ACHN (cell line): ENCODE results near the gene LIN52.
"Not testable (repeated sequence)": the region's sequence is repeated elsewhere in the genome, so short reads cannot be mapped to it uniquely, and the experiment has no call there.

Experiments
- DNase-seq: peaks from one replicate; pipeline ENCODE4 v3.0.0-alpha.2; 2015
- in situ Hi-C: cut with HindIII; loops from 2 replicates; pipeline ENCODE4 v1.10.0; 2017; ENCODE audit warnings: low sequenced_read_pairs, low pct_ligation_motif_present, low pct_unique_long_range_greater_than_20kb

Gene LIN52

DNA sequence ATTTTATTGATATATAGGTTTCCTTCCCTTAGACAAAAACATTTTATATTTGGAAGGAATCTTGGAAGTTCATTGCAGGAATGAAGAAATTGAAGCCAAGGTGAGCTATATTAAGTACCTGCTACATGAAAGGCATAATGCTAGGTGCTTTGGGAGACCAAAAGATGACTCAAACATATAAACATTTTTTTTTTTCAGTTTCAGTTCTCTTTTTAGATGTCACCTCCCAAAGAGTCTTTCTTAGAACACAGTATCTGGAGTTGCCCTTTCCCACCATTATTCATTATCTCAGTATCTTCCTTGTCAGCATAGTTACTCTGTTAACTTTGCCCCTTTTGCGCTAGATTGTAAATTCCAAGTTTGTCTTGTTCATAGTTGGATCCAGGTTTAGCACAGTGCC lies 1.1 kb downstream of the LIN52 start:
- in situ Hi-C loops = no loop called here
- no peak for DNase-seq

DNA sequence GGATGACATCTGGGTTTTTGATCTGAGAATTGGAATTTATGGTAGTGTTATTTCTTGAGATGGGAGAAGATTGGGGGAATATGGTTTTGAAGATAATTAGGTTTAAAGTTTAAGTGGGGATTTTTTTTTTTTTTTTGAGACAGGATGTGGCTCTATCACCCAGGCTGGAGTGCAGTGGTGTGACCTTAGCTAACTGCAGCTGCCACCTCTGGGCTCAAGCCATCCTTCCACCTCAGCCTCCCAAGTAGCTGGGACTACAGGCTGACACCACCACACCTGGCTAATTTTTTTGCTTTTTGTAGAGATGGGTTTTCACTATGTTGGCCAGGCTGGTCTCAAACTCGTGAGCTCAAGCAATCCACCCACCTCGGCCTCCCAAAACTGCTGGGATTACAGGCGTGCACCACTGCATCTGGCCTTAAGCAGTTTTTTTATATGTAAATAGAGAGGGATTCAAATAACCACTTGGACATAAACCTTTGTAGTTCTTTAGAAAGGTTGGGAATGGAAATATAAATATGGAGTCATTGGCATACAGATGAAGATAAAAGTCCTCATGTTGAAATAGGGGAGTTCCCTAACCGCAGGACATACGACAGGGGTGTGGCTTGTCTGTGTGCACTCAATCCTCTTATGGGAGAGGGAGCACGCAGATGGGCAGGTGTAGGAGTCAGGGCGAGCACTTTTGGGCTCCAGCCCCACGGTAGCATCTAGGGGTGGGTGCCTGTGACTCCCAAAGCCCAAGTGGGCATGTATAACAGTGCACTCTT lies 4.7 kb downstream of the LIN52 start:
- DNase-seq = no peak

DNA sequence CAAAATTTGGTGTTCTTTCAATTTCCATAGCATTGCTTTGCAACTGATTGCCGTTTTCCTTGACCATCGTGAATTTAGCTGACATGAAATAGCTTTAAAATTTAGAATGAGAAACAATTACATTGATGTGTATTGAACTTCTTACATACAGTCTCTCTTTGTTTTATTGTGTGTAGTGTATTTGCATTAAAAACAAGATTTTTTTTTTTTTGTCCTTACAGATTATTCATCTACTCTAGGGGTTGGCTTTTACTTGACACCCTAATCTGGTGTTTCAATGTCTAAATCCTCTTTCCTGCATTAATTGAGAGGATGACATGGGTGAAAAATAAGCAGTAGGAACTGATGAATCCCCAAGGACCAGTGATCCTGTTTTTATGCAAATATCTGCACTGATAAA lies 20.6 kb downstream of the LIN52 start:
- in situ Hi-C loops = loop anchor here (25.0 kb wide), 1 partner anchor 182 kb away; no protein-coding TSS in a partner anchor
- no peak for DNase-seq

More for the DNA sequence above, 4.7 kb downstream of the LIN52 start:
- in situ Hi-C loops = no loop called here

DNA sequence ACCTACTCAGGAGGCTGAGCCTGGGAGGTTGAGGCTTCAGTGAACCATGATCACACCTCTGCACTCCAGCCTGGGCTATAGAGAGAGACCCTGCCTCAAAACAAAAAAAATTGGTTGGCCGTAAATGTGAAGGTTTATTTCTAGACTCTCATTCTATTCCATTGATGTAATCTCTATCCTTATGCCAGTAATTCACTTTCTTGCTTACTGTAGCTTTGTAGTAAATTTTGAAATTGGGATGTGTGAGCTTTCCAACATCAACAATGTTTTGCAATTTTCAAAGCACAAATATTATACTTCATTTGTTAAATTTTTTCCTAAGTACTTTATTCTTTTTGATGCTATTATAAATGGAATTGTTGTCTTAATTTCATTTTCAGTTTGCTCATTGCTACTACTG lies 24.6 kb downstream of the LIN52 start:
- DNase-seq = no peak
- in situ Hi-C loops = loop anchor here (25.0 kb wide), 1 partner anchor 178 kb away; no protein-coding TSS in a partner anchor

DNA sequence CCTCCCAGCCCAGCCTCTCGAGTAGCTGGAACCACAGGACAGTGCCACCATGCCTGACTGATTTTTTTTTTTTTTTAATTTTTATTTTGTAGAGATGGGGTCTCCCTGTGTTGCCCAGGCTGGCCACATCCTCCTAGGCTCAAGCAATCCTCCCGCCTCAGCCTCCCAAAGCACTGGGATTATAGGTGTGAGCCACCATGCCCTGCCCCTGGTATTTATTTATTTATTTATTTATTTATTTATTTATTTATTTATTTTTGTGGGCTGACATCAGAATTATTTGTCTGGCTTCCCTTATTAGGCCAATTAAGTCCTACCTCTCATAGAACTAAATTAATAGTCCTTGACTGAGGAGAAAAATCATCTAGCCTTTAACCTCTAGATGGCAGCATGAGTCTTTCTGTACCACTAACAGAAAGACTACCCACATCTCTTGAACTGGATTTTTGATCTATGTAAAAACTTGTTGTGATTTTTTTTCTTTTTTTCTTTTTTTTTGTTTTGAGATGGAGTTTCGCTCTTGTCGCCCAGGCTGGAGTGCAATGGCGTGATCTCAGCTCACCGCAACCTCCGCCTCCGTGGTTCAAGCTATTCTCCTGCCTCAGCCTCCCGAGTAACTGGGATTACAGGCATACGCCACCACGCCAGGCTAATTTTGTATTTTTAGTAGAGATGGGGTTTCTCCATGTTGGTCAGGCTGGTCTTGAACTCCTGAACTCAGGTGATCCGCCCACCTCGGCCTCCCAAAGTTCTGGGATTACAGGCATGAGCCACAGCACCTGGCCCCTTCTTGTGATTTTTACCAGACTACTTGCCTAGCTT lies 26.9 kb downstream of the LIN52 start:
- in situ Hi-C loops = loop anchor here (25.0 kb wide), 1 partner anchor 176 kb away; no protein-coding TSS in a partner anchor
- peak; percentile 56 for DNase-seq

DNA sequence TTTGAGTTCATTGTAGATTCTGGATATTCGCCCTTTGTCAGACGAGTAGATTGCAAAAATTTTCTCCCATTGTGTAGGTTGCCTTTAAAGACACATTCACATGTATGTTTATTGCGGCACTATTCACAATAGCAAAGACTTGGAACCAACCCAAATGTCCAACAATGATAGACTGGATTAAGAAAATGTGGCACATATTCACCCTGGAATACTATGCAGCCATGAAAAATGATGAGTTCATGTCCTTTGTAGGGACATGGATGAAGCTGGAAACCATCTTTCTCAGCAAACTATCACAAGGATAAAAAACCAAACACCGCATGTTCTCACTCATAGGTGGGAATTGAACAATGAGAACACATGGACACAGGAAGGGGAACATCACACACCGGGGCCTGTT lies 40.7 kb downstream of the LIN52 start:
- DNase-seq, in situ Hi-C loops: not testable (repeated sequence)

DNA sequence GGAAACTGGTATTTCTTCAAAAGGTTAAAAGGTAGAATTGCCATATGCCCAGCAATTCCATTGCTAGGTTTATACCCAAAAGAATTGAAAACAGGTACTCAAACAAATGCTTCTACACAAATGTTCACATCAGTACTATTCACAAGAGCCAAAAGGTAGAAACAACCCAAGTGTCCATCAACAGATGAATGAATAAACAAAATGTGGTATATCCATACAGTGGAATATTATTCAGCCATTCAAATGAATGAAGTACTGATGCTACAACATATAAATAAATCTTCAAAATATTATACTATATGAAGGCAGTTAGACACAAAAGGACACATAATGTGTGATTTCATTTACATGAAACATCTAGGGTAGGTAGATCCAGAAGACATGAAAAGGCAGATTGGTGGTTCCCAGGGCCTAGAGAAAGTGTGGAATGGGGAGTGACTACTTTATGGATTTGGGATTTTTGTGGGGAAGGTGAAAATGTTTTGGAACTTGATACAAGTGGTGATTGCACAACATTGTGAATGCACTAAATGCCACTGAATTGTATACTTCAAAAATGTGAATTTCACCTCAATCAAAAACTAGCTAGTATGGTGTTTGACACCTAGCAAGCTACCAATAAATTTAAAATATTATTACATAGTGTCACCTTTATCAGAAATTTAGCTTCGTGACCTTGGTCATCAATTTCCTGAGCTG lies 41.7 kb downstream of the LIN52 start:
- in situ Hi-C loops = no loop called here
- DNase-seq = no peak

DNA sequence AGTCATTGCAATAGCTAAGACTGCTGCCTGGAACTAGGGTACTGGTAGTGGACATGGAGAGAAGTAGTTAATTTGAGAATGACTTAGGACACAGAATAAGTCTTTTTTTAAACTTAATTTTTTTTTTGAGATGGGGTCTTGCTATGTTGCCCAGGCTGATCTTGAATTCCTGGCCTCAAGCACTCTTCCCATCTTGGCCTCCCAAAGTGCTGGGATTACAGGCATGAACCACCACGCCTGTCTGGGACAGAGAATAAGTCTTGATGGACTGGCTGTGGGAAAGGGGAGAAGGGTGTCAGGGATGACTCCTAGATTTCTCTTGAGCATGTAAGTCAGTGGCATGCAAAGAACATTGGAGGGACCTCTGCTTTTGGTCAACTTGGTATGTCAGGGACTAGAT lies 42.9 kb downstream of the LIN52 start:
- DNase-seq = no peak
- in situ Hi-C loops = no loop called here

DNA sequence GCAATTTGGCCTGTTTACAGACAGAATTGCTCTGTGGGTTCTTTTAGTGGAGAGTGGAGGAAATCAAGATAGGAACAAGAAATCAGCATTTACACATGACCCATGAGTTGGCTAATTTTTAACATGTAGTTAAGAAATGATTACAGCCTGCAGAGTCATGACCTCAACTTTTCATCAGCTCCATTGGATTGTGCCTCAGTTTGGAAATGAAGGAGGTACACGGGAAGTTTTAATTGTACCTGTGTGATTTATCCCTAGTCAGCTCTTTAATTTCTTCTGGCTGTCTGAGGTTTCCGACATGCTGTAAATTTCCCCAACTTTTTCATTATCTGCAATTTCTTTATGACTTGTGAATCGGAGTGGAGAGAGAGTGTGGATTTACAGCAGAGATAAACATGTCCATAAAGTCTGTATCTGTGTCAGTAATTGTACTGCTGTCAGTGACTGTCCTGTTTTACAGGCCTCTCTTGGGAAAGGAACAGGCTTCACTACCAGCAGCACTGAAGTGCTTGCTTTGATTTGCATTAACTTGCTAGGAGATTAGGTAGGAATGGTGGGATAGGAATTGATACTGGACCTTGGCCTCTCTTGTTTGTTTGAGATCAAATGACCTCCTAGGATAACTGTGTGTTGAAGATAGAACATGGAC lies 49.2 kb downstream of the LIN52 start:
- in situ Hi-C loops = no loop called here
- peak; percentile 38 for DNase-seq

DNA sequence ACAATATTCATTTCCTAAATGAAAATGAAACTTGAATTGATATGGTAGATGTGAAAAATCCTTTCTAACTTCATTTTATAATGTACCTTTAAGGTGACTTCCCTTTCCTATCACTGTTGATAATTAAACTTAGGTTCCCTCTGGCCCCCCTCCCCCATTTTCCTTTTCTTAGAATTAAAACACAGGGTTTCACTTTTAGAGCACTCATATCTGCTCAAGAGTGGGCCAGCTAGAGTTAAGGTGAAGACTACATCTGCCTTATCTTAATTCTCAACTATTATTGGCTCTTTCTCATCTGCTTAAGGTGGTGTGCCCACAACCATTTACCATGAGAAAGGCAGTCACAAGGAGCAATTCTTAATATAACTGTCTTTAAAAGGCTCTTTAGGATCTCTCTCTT lies 49.7 kb downstream of the LIN52 start:
- in situ Hi-C loops = no loop called here
- no peak for DNase-seq

DNA sequence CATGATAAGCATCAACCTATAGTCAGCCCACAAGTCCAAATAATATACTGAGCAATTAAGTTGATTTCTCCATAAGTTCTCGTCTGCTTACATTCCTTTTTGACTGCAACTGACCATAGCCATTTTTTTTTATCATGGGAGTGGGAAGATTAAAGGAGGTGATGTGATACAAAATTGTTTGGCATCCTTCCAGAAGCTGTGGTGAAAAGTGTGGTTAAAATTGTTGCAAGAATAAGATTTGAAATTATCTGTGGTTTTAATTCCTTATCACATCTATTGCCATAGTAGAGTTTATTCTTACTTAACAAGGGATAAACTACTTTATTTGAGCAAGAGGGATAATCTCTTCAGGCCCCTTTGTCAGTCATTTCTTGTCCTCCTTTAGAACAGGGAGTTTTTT lies 50.7 kb downstream of the LIN52 start:
- DNase-seq = no peak
- in situ Hi-C loops = no loop called here

DNA sequence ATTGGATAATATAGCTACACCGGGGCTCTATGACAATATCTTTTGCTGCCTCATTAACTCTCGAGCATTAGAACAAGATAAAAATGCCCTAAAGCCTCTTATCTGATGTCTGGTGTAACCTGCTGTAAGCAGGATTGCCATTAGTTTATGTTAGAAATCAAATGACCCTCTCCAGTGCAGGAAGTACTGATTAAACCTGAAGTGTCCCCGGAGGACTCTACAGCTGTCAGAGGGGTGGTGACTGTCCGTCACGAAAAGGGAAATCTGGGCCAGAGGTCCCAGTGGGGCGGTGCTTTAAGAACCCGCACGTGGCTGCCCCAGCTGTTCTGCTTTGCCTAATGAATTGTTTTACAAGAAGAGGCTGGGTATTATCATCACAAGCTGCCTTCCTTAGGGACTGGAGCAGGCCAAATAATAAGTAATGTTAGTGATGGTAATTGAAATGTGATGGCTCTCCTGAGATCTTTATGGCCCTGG lies 55.7 kb downstream of the LIN52 start:
- DNase-seq = no peak
- in situ Hi-C loops = no loop called here

DNA sequence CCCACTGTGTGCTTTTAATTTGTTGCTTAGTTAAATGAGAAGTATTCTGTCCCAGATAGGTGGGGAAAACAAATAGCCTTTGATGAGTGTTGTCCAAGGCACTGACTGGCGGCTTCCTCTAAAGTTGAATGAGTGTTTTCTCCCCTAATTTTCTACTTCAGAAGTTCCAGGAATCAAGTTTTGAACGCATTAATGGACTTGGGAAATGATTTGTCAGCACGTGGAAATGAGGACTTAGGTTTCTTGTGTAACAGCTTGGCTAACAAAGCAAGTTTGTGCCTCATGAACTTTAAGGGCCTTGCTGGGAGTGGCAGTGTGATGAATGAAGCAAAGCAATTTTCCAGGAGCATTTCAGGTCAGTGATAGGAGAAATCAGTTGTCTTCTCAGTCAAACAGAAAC lies 56.9 kb downstream of the LIN52 start:
- DNase-seq = no peak
- in situ Hi-C loops = no loop called here

DNA sequence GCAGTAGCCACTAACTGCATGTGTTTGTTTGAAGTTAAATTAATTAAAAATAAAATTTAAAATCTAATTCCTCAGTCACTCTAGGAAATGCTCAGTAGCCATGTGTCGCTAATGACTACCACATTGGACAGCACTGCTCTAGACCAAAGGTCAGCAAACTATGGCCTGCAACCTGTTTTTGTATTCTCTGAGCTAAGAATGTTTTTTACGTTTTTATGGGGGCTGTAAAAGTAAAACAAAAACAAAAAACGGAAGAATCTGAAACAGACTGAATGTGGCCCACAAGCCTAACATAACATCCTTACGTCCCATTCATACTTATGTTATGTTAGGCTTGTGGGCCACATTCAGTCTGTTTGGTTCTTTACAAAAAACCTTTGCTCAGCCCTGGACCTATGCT lies 57.8 kb downstream of the LIN52 start:
- no peak for DNase-seq
- in situ Hi-C loops = no loop called here

DNA sequence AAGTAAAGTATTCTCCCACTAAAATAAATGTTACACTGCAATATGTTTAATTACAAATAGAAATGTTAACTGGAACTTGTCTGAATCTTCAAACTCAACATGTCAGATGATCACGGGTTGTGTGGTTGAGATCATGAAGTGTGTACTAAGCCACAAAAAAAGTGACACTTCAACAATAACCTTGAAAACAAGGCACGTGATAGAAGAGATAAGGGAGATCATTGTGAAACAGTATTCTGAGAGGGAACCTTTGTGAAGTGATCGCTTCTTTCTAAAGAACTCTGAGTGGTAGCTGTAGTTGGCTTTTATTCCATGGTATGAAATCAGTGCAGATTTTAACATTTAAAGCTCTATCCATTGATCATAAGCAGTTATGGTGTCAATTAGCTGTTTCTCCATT lies 60.0 kb downstream of the LIN52 start:
- in situ Hi-C loops = no loop called here

DNA sequence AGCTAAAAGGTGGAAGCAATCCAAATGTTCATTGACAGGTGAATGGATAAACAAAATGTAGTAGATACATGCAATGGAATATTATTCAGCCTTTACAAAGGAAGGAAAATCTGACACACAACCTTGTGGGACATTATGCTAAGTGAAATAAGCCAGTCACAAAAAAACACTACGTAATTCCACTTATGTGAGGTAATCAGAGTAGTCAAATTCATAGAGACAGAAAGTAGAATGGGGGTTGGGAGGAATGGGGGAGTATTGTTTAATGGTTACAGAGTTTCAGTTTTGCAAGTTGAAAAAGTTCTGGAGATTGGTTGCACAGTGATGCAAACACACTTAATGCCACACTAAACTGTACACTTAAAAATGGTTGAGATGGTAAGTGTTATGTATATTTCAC lies 62.8 kb downstream of the LIN52 start:
- in situ Hi-C loops = no loop called here
- no peak for DNase-seq

More for the DNA sequence above, 60.0 kb downstream of the LIN52 start:
- no peak for DNase-seq

DNA sequence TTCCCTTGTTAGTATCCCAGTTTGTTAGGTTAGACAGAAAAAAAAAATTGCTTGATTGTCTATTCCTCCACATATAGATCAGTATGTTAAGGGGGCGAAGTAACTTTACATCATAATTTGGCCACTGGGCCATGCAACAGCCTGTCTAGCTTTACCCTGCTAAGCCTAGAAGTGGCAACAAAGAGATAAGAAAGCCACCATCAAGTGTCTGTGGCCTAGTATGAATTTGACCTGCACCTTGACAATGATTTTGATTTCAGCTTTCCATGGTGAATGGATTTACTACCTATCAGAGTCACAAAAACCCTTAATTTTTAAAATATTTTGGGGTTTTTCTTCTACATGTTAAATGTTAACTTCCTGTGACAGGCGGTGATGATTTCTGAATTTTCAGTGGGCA lies 63.9 kb downstream of the LIN52 start:
- no peak for DNase-seq
- in situ Hi-C loops = no loop called here

DNA sequence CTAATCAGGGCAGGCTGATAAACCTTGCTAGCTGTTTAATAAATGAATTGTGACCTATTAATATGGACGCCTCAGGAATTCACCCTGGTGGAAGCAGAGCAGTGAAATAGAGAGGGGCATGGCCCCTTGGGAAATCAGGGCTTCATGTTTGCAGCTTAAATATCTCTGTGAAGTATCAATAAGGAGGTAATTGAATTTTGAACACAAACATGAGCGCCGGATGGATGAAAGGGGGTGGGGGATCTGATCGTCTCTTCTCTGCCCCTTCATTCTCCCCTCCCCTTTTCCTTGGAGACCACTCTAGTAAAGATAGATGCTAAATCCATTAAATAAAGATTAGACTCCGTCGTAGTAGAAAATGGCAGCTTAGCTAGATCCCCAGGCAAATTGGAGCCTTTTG lies 70.5 kb downstream of the LIN52 start:
- in situ Hi-C loops = no loop called here
- no peak for DNase-seq

DNA sequence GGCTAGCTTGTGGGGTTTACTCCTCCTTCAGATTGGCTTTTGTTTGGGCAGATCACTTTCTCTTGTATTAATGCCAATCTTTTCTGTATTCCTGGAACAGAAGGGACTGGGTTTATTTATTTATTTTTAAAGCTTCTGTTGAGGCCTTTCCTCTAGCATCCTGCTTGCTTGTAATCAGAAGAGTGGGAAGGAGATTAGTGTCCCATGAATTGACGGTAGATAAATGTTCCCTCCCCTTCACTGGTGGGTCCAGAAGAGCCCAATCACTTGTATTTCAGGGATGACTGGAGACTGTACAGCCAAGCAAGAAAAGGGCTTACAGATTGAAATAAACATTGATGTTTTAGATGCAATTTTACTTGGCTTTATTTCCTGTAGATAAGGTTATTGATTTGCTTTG lies 71.0 kb downstream of the LIN52 start:
- DNase-seq = no peak
- in situ Hi-C loops = no loop called here
